Gastroesophageal sphincter (tissue), 3 donors: ENCODE data around the gene PMP22.

Experiments
- EP300 ChIP-seq: sonication (generic); formaldehyde crosslinking; IDR thresholded peaks from one replicate; pipeline ENCODE4 v1.6.1; 2017; ENCODE audit warnings: antibody characterized with exemption, mild to moderate bottlenecking
- POLR2A ChIP-seq, 2 donors: fragments of 450-650 bp; IDR thresholded peaks; one replicate each; pipeline ENCODE4 v1.6.1; 2017; ENCODE audit warnings: antibody characterized with exemption in 2 of 2, mild to moderate bottlenecking in 2 of 2, moderate library complexity in 1 of 2
- POLR2AphosphoS5 ChIP-seq: sonication (generic); formaldehyde crosslinking; IDR thresholded peaks from one replicate; pipeline ENCODE4 v1.6.1; 2017; ENCODE audit warnings: antibody characterized with exemption
- TF ChIP-seq, protein P1 (sequence below), 4 experiments: fragments of 200-600 bp in 2 of 4; fragments of 450-650 bp in 2 of 4; sonication (generic) in 1 of 4; IDR thresholded peaks; one replicate each; pipeline ENCODE4 v1.5.1; 2017 to 2019; ENCODE audit warnings: antibody characterized with exemption in 4 of 4, mild to moderate bottlenecking in 2 of 4, moderate library complexity in 2 of 4

DNA sequence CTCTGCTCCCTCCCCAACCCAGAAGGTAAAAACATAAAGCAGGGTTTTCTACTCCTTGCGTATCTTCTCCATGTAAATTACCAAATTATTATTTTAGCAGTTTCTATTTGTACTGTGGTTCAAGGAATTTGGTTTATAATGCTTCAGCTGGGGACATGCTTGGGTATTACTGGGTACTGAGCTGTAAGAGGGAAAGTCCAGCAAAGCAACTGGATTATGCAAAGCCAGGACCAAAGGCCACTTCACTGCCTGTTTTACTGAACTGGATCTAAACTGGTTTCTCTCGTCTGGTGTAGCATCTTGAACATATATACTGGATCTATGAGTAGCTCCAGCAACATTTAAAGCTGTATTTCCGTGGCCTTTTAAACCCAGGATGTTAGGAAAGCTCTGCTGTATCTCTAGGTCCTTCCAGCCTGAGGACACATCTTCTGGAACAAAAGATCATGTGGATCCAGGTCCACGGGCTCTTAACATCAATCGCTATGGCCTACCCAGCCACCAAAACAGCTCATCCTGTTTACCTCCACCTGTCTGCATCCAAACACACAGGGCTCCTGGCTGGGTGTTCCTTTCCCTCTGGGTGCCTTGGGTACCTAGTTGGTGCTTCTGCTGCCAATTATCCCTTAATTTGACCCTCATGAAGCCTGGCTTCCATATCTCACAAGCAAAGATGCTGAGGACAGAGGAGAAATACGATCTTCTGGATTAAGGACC, 7.2 kb downstream of the PMP22 start:
- TF ChIP-seq POLR2AphosphoS5 (no peak), EP300 (no peak), POLR2A (IDR thresholded peaks at IDR 0.05) (no peak)
- TF ChIP-seq, protein P1, sequence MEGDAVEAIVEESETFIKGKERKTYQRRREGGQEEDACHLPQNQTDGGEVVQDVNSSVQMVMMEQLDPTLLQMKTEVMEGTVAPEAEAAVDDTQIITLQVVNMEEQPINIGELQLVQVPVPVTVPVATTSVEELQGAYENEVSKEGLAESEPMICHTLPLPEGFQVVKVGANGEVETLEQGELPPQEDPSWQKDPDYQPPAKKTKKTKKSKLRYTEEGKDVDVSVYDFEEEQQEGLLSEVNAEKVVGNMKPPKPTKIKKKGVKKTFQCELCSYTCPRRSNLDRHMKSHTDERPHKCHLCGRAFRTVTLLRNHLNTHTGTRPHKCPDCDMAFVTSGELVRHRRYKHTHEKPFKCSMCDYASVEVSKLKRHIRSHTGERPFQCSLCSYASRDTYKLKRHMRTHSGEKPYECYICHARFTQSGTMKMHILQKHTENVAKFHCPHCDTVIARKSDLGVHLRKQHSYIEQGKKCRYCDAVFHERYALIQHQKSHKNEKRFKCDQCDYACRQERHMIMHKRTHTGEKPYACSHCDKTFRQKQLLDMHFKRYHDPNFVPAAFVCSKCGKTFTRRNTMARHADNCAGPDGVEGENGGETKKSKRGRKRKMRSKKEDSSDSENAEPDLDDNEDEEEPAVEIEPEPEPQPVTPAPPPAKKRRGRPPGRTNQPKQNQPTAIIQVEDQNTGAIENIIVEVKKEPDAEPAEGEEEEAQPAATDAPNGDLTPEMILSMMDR (IDR thresholded peaks at IDR 0.05): no peak
